KMS-11 (cell line): ENCODE results near the gene ALDH3B2.

Source experiments
- H2AFZ ChIP-seq: fragments of 200-600 bp; sonication (generic); 2 replicates; pipeline ENCODE4 v1.6.1; 2016; ENCODE audit warnings: antibody characterized with exemption, mixed run types, low read depth
- H3K27ac ChIP-seq: fragments of 200-600 bp; sonication (generic); 2 replicates; pipeline ENCODE4 v1.6.1; 2016; ENCODE audit warnings: mild to moderate bottlenecking, mixed run types
- H3K27me3 ChIP-seq: fragments of 200-600 bp; sonication (generic); 2 replicates; pipeline ENCODE4 v1.6.1; 2017; ENCODE audit warnings: mild to moderate bottlenecking, low read depth, mixed run types, moderate library complexity; ENCODE audit not compliant: insufficient read depth
- H3K36me3 ChIP-seq: fragments of 200-600 bp; sonication (generic); 2 replicates; pipeline ENCODE4 v1.6.1; 2017; ENCODE audit warnings: mild to moderate bottlenecking, mixed run types; ENCODE audit not compliant: insufficient read depth
- H3K4me1 ChIP-seq: fragments of 200-600 bp; sonication (generic); 2 replicates; pipeline ENCODE4 v1.6.1; 2016; ENCODE audit warnings: mild to moderate bottlenecking, low read depth, mixed run types; ENCODE audit not compliant: poor library complexity, severe bottlenecking
- H3K4me2 ChIP-seq: fragments of 200-600 bp; sonication (generic); 2 replicates; pipeline ENCODE4 v1.7.0; 2016; ENCODE audit warnings: mild to moderate bottlenecking, mixed run types
- H3K4me3 ChIP-seq: fragments of 200-600 bp; sonication (generic); IDR thresholded peaks from 2 replicates; pipeline ENCODE4 v1.6.1; 2017; ENCODE audit warnings: low read depth, low read length, mixed read lengths; ENCODE audit not compliant: insufficient read depth
- H3K79me2 ChIP-seq: fragments of 200-600 bp; sonication (generic); 2 replicates; pipeline ENCODE4 v1.6.1; 2016; ENCODE audit warnings: low read depth, mixed run types; ENCODE audit not compliant: insufficient read depth
- H3K9ac ChIP-seq: fragments of 200-600 bp; sonication (generic); 2 replicates; pipeline ENCODE4 v1.6.1; 2016; ENCODE audit warnings: mild to moderate bottlenecking, mixed run types
- H4K20me1 ChIP-seq: fragments of 200-600 bp; sonication (generic); 2 replicates; pipeline ENCODE4 v1.6.1; 2016; ENCODE audit warnings: mild to moderate bottlenecking, mixed run types; ENCODE audit not compliant: insufficient read depth
- CTCF ChIP-seq: fragments of 200-600 bp; sonication (generic); conservative IDR thresholded peaks from 2 replicates; pipeline ENCODE4 v1.6.1; 2017; ENCODE audit warnings: low read depth, mild to moderate bottlenecking, antibody characterized with exemption, low read length, moderate library complexity, mixed read lengths

The ALDH3B2 gene

GRCh38 chr11:67699521-67699920 is 25.1 kb upstream of the ALDH3B2 start:
- Histone ChIP-seq H3K9ac (no peak overlapping the region), H4K20me1 (no peaks in the 10 kb centered on the region)
- no peak for TF ChIP-seq CTCF

DNA sequence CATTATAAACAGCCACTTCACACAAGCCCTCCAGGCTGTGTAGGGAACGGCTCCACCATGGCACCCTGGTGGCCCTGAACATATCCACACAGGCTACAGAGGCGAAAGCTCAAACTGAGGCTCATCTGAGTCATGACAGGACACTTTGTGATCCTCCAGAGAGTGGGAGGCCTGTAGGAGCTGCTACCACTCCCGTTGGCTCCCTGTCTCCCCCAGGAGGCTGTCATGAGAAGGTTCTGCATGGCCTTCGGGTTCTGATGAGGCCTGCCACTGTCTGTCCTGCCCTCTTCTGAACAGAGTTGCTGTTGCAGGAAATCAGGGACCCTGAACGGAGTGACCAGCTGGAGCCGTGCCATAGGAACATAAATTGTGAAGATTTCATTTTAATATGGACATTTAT is 23.8 kb upstream of the ALDH3B2 start:
- Histone ChIP-seq H3K27ac (no peak overlapping the region), H2AFZ (no peak overlapping the region), H3K9ac (no peak overlapping the region), H3K79me2 (no peaks in the 10 kb centered on the region), H4K20me1 (no peaks in the 10 kb centered on the region), H3K27me3 (no peaks in the 10 kb centered on the region), H3K4me2 (no peak overlapping the region), H3K4me3 (no peak overlapping the region), H3K36me3 (no peaks in the 10 kb centered on the region), H3K4me1 (no peaks in the 10 kb centered on the region)
- TF ChIP-seq CTCF = 0 out of 2 replicates have a peak, but pooled peaks have one; percentile 33

More at GRCh38 chr11:67699521-67699920, 25.1 kb upstream of the ALDH3B2 start:
- Histone ChIP-seq H2AFZ (no peak overlapping the region), H3K79me2 (no peaks in the 10 kb centered on the region), H3K36me3 (no peaks in the 10 kb centered on the region), H3K27ac (no peak overlapping the region), H3K27me3 (no peaks in the 10 kb centered on the region), H3K4me3 (no peak overlapping the region), H3K4me2 (no peak overlapping the region), H3K4me1 (no peaks in the 10 kb centered on the region)

DNA sequence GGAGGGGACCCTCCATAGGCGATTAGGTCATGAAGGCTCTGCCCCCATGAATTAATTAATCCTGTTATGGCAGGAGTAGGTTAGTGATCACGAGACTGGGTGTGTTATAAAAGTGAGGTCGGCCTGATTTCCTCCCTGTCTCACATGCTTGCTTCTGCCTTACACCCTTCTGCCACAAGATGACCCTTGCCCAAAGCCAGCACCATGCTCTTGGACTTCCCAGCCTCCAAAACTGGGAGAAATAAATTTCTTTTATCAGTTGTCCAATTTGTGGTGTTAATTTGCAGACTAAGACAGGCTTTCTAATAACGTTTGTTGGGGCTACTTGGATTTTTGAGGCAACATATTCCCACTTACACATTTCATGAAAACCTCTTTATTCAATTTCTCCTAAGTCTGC is 23.4 kb upstream of the ALDH3B2 start:
- Histone ChIP-seq H3K9ac (no peak overlapping the region), H4K20me1 (no peaks in the 10 kb centered on the region), H2AFZ (no peak overlapping the region), H3K27ac (no peak overlapping the region), H3K4me1 (no peaks in the 10 kb centered on the region), H3K4me2 (no peak overlapping the region), H3K79me2 (no peaks in the 10 kb centered on the region), H3K4me3 (no peak overlapping the region), H3K36me3 (no peaks in the 10 kb centered on the region), H3K27me3 (no peaks in the 10 kb centered on the region)
- no peak for TF ChIP-seq CTCF

- no peak overlapping the region for H3K9ac ChIP-seq
- no peaks in the 10 kb centered on the region for H3K79me2 ChIP-seq
- TF ChIP-seq CTCF = no peak
- no peak overlapping the region for H2AFZ ChIP-seq
- H3K27me3 ChIP-seq = no peaks in the 10 kb centered on the region
- H4K20me1 ChIP-seq = no peaks in the 10 kb centered on the region
- no peaks in the 10 kb centered on the region for H3K4me1 ChIP-seq
- no peak overlapping the region for H3K4me3 ChIP-seq
- no peak overlapping the region for H3K4me2 ChIP-seq
- no peaks in the 10 kb centered on the region for H3K36me3 ChIP-seq
- H3K27ac ChIP-seq = no peak overlapping the region
Observed at GRCh38 chr11:67696998-67697397, 22.6 kb upstream of the ALDH3B2 start.

DNA sequence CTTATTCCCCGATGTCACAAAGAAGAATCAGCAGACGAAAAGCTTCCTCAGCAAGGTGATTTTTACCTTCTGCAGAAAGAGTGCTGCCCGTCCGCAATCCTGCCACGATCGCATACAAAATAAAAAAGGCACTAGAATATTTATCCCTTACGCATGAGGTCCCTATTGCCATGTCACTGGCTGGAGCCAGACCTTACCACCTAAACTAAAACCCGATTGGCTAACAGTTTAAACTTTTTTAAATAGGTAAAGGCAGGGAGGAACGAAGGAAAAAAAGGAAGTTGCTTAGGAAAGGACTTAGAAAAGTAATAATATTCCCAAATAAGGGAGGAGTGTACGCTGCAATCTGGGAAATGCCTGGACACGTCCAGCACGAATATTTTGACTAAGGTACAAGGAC is 21.2 kb upstream of the ALDH3B2 start:
- Histone ChIP-seq H3K27ac (no peak overlapping the region), H3K9ac (no peak overlapping the region), H3K36me3 (no peaks in the 10 kb centered on the region), H2AFZ (no peak overlapping the region), H3K4me2 (no peak overlapping the region), H3K27me3 (no peaks in the 10 kb centered on the region), H4K20me1 (no peaks in the 10 kb centered on the region), H3K4me3 (no peak overlapping the region), H3K4me1 (no peaks in the 10 kb centered on the region), H3K79me2 (no peaks in the 10 kb centered on the region)
- TF ChIP-seq CTCF = no peak
